Measurements from ENCODE around the gene SH3TC2.

Gene SH3TC2

DNA sequence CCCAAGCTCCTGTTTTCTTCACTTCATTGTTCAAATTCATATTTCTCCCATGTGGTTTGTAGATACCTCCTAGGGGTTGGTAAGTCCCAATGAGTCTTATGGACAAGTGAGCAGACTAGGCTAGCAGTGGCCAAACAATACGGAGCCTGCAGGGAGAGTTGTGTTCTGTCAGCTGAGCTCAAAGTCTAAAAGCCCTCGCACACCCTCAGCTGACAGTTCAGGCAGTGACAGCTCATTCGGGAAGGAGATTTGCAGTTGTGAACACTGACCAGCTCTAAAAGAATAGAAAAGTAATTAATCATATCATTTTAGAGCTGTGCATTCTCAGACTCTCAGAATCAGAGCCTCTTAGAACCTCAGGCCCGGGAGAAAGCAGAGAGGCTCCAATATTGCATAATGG, 95.1 kb downstream of the SH3TC2 start:
- DNase-seq, result no peak

DNA sequence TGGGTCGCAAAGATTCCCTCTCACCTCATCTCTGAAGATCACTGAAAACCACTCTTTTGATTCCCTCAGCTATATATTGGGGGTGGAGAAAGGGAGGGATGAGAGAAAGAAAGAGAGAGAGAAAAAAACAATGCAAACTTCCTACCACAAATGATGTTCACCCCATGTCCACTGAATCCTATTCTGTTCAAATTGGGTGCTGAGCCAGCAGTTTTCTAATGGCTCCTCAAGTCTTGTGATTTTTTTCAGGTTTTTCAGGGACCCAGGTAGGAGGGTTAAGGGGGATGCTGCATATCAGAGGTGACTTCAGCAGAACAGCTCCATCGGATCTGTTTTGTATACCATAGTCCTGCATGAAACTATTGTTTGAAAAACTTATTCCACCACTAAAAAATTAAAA, 95.9 kb downstream of the SH3TC2 start:
- DNase-seq, result no peak

DNA sequence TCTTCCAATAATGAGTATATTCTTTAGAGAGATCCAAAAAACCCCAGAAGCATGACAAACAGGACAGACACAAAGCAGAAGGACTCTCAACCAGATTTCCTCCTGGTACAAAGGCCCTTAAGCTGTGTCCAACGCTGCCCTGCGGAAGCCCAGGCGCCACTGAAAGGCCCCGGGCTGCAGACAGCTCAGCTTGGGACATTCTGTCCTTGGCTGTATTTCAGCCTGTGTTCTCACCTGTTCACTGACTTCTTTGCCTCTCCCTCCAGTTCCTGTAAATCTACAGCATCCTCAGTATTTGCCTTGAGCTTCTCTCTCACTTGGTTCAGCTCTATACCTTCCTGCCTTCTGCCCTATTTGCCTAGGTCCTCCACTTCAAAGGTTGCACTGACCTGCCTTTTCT, 96.5 kb downstream of the SH3TC2 start:
- no peak for DNase-seq

DNA sequence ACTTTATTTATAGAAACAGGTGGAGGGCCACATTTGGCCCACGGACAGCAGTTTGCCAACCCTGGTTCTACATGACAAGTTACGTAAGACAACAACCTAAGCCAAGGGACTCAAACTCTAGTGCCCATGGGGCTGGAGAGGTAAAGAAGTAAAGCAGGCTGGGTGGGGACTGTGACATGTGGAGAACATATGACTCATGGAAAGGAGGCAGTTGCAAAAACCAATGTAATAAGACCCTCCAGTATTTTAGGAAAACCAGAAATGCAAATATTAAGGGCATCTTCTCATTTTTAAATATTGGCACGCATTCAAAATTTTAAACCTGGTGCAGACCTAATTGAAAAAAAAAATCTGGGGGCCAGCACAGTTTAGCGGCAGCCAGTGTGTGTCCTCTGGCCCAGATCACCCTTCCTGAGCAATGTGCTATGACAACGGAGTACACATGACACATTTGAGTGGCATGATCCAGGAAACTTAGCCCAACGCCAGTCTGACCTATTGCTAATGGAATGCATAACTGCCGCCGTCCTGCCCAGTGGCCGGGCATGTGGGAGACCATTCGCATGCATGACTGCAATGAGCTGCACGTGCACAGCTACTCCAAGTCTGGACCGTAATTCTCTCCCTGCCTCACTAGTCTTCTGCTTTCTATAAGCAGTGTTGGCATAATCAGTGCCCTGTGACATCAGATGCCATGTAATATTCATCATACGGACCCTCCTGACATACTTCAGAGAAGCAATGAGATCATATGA, 97.2 kb downstream of the SH3TC2 start:
- DNase-seq, result no peak

DNA sequence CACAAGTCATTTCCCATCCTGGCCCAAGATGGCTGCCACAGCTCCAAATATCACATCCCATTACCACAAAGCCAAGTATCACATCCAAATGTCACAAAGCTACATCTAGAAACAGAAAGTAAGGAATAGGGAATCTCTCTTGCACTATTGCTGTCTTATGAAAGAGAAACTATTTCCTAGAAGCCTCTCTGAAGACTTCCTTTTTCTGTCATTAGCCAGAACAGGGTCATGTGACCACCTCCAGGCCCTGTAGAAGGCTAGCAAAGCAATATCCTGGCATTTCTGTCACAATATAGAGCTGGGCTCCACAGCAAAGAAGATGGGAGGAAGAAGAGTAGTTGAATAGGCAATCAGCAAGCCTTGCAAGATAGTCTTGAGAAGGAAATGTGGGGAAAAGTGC, 99.2 kb downstream of the SH3TC2 start:
- DNase-seq, result no peak

DNA sequence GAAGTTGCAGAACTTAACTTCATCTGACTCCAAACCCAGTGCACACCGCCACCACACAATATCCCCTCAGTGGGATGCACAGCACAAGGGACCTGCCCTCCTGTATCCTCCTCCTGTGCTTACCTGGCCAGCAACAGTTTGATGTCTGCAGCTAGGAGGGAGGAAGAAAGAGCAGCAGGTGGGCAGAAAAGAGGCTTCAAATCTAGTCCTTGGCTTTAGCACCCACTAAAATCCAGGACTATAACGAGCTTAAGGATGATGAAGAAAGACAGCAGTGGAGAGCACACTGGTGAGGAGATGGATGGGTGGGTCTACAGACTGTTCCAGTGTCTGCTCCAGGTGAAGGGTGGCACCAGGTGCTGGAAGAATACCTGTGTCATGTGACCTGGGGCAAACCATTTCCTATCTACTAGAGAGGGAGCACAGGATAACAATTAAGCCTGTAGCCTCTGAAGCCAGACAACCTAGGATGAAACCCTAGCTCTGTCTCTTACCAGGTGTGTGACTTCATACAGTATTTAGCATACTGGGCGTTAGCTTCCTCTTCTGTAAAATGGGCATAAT, 100.0 kb downstream of the SH3TC2 start:
- no peak for DNase-seq

DNA sequence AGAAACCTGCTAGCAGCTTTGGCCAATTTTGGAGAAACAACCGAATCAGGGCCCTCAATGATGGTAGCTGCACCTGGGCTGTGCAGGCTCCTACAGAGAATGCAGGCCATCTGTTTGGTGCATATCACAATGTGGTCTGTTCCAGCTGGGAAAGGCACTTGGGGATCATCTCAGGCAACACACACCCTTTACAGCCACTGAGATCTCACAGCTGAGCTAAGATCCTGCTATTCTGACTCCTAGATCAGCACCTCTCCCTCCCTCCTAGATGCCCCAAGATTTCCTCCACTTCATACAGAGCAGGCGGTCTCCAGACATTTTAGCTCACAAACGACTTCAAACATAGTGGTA, 100.7 kb downstream of the SH3TC2 start:
- DNase-seq, result no peak

DNA sequence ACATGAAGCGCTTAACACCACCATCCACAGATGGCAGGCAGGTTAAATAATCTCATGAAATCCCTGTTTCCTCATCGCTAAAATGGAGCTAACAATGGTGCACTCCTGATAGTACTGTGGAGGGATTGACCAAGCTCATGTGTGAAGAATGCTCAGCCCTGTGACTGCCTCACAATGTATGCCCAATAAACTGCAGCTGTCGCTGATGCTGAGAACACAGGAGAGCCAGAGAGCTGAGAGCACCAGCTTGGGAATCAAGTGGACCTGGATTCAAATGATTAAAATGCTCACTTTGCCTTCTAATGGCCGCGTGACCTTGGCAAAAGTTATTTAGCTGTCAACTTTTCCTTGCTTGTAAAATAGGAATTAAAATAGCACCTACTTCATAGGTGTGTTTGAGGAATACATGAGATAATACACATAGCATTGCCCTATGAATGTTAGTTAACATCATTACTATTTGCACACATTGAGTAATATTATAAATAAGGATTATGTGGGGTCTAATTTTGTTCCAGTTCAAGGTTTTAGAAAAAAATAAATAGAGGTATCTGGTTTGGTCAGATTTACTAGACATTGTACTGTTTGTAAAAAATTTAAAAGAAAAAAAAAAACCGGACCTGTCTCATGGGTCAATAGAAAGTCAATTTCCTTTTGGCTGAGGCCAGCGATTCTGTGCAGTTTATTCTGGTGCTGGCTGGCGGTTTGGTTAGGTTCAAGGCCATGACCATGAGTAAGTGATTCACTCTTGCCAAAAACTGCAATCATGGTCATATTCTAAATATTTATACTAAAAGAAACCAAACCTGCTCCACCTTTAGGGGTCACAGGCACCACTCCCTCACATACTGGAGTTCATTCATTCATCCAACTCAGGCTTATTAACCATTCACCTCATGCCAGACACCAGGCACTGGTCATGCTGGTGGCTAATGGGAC, 101.3 kb downstream of the SH3TC2 start:
- no peak for DNase-seq

DNA sequence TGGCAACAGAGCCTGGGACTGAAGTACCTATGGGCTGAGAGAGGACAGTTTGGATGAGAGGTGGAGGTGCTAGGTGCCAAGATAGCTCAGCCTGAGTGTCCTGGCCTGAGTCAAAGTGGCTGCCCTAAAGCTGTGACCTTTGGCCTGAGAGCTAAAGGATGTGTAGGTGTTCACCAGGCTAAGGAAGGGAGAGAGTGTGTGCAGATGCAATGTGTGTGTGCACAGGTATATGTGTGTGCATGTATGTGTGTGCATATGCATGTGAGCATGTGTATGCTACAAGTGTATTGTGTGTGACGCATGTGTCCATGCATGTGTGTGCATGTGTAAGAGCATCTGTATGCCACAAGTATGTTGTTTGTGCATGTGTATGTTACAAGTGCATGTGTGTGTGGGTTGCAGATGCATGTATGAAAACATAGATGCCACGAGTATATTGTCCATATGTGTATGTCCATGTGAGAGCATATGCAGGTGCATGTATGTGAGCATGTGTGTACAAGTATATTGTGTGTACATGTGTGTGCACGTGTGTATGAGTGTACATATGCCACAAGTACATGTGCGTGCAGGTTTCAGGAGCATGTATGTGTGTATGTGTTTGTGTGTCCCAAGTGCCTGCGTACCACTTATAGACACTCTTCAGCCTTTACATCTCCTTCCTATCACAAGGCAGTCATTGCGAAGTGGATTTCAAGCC, 102.6 kb downstream of the SH3TC2 start:
- DNase-seq, result no peak

DNA sequence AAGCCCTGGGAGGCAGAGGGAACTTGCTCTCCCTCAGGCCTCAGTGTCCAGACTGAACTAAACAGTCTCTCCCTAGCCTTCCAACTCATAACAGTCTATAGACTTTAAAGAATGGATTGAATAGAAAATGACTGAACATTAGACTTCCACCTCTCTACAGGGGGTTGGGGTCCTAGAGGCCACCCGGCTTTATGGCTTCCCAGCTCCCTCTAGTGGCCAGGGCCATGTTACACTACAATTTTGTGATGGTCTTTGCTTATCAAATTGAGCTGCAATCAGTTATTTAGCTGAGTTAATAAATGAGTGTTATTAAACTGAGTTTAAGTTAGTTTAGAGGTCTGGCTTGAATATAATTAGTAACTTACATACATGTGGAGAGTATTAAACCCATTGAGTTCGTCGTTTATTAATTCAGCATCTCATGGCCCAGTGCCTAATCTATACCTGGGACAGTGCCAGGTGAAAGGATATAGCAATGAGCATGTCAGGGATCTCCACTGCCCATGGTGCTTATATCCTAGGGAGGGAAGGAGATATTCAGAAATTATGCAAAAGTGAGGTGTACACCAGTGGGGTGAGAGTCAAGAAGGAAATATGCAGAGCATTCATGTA, 105.2 kb downstream of the SH3TC2 start:
- peak; percentile 38 for DNase-seq

DNA sequence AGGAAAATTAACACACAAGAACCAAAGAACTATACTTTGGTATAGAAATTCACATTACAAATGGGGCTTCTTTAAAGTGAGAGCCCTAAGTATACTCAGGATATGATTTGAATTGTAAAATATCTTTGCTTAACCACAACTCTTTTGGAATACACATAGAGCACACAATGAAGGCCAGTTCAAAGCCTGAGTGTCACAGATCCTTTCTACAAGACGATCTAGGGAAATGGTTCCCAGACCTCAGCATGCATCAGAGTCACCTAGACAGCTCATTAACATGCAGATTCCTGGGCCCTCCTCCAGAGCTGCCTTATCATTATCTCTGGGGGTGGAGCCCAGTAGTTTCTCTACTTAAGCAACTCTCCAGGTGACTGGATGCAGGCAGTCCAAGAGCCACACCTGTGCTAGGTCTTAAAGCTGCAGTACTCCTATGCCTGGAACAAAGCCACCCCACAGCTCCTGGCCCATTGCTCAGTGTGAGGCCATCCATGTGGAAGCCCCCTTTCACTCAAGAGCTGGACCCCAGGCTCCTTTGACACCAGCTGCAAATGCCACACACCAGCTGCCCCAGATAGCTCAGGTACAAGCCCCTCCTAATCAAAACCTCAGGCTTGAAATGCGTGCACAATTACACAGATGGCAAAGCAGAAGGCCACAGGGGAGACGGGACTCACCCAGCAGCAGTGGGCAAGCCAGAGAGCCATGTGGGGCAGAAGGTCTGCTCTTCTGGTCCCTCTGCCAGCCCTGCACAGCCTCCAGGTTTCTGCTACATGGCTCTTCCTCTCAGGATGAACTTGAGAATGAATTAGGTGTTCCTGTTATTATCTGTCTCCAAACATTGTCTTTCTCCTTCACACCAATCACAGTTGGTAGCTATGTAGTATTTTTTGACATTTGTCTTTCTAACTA, 106.1 kb downstream of the SH3TC2 start:
- DNase-seq, result no peak

Measured in CD4-positive, alpha-beta T cell treated with Interleukin-15 for 1 hour (primary cell).